ENCODE data around the gene SMPD3.

Gene SMPD3

DNA sequence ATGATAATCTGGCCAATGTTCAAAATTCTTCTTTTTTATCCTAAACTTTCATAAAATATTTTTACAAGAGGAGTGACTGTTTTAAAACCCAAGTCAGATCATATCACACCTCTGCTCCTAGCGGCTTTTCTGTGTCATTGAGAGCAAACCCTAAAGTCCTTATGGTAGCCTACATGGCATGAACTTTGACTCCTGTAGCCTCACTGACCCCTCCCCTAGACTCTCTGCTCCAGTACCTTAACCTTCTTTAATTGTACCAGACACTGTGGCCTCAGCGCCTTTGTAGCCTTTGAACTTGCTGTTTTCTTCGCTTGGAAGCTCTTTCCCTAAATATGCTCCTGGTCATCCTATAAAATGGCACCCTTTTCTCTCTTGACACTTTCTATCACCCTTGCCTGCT is 7.3 kb upstream of the SMPD3 start:
- Histone ChIP-seq H3K36me3 (ENCODE audit: insufficient read depth, low read length) (no peaks in the 10 kb centered on the region), H3K4me1 (ENCODE audit: insufficient read depth, low read length, poor library complexity, severe bottlenecking) (no peaks in the 10 kb centered on the region), H4K20me1 (ENCODE audit: insufficient read depth, low read length, poor library complexity, severe bottlenecking) (no peaks in the 10 kb centered on the region), H3K9ac (ENCODE audit: low read depth, low read length, poor library complexity, severe bottlenecking) (no peak overlapping the region), H3K4me3 (ENCODE audit: low read length, poor library complexity, severe bottlenecking) (no peak overlapping the region), H3K9me2 (replicated peaks; ENCODE audit: low read depth, low read length) (no peaks in the 10 kb centered on the region), H3K27me3 (ENCODE audit: insufficient read depth, low read length, poor library complexity, severe bottlenecking) (no peaks in the 10 kb centered on the region), H3F3A (ENCODE audit: low read depth) (no peaks in the 10 kb centered on the region), H3K4me2 (ENCODE audit: low read depth, low read length, poor library complexity, severe bottlenecking) (no peak overlapping the region), H2AFZ (ENCODE audit: low read length) (no peak overlapping the region), H3K79me2 (ENCODE audit: insufficient read depth, low read length) (no peaks in the 10 kb centered on the region), H3K9me3 (ENCODE audit: insufficient read depth, low read depth, low read length) (no peaks in the 10 kb centered on the region)
- no peak for TF ChIP-seq EZH2phosphoT487 (IDR thresholded peaks at IDR 0.05; ENCODE audit: borderline replicate concordance)
- TF ChIP-seq, protein P1, sequence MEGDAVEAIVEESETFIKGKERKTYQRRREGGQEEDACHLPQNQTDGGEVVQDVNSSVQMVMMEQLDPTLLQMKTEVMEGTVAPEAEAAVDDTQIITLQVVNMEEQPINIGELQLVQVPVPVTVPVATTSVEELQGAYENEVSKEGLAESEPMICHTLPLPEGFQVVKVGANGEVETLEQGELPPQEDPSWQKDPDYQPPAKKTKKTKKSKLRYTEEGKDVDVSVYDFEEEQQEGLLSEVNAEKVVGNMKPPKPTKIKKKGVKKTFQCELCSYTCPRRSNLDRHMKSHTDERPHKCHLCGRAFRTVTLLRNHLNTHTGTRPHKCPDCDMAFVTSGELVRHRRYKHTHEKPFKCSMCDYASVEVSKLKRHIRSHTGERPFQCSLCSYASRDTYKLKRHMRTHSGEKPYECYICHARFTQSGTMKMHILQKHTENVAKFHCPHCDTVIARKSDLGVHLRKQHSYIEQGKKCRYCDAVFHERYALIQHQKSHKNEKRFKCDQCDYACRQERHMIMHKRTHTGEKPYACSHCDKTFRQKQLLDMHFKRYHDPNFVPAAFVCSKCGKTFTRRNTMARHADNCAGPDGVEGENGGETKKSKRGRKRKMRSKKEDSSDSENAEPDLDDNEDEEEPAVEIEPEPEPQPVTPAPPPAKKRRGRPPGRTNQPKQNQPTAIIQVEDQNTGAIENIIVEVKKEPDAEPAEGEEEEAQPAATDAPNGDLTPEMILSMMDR (conservative IDR thresholded peaks at IDR 0.05; ENCODE audit: low read length) = no peak

DNA sequence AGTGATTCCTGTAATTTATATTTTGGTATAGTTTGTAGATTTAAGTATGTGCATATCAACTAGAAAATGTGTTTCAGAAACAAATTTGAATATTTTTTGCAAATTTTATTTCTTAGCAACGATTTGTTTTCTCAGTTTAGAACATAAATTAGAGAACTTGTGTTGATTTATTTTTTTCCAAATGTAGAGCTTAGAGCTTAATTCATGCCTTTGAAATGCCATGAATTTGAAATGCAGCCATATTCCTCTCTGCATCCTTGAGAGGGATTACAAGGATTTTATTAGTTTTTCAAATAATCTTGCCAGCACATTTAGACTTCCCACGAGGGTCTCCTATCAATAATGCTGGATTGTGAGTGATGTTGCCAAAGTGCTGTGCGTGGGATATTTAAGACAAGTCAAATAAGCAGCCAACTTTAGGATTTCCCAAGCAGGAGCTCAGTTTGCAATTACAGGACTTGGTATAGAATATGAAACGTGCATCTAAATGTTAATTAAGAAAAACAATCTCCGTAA is 6.7 kb upstream of the SMPD3 start:
- Histone ChIP-seq H3K9me2 (replicated peaks; ENCODE audit: low read depth, low read length) (no peaks in the 10 kb centered on the region), H2AFZ (ENCODE audit: low read length) (no peak overlapping the region), H3K9me3 (ENCODE audit: insufficient read depth, low read depth, low read length) (no peaks in the 10 kb centered on the region), H3K79me2 (ENCODE audit: insufficient read depth, low read length) (no peaks in the 10 kb centered on the region), H3K4me2 (ENCODE audit: low read depth, low read length, poor library complexity, severe bottlenecking) (no peak overlapping the region), H3K27me3 (ENCODE audit: insufficient read depth, low read length, poor library complexity, severe bottlenecking) (no peaks in the 10 kb centered on the region), H3K4me3 (ENCODE audit: low read length, poor library complexity, severe bottlenecking) (no peak overlapping the region), H3F3A (ENCODE audit: low read depth) (no peaks in the 10 kb centered on the region), H4K20me1 (ENCODE audit: insufficient read depth, low read length, poor library complexity, severe bottlenecking) (no peaks in the 10 kb centered on the region), H3K4me1 (ENCODE audit: insufficient read depth, low read length, poor library complexity, severe bottlenecking) (no peaks in the 10 kb centered on the region), H3K36me3 (ENCODE audit: insufficient read depth, low read length) (no peaks in the 10 kb centered on the region), H3K9ac (ENCODE audit: low read depth, low read length, poor library complexity, severe bottlenecking) (no peak overlapping the region)
- TF ChIP-seq EZH2phosphoT487 (IDR thresholded peaks at IDR 0.05; ENCODE audit: borderline replicate concordance) = no peak
- TF ChIP-seq, protein P1 (conservative IDR thresholded peaks at IDR 0.05; ENCODE audit: low read length) = no peak

GRCh38 chr16:68453816-68454215 is 5.5 kb upstream of the SMPD3 start:
- Histone ChIP-seq H3K27me3 (ENCODE audit: insufficient read depth, low read length, poor library complexity, severe bottlenecking) (no peaks in the 10 kb centered on the region), H3K36me3 (ENCODE audit: insufficient read depth, low read length) (no peaks in the 10 kb centered on the region), H3K4me2 (ENCODE audit: low read depth, low read length, poor library complexity, severe bottlenecking) (no peak overlapping the region), H3K9me2 (replicated peaks; ENCODE audit: low read depth, low read length) (no peaks in the 10 kb centered on the region), H3K9ac (ENCODE audit: low read depth, low read length, poor library complexity, severe bottlenecking) (no peak overlapping the region), H4K20me1 (ENCODE audit: insufficient read depth, low read length, poor library complexity, severe bottlenecking) (no peaks in the 10 kb centered on the region), H3K4me3 (ENCODE audit: low read length, poor library complexity, severe bottlenecking) (no peak overlapping the region), H3F3A (ENCODE audit: low read depth) (no peaks in the 10 kb centered on the region), H2AFZ (ENCODE audit: low read length) (no peak overlapping the region), H3K79me2 (ENCODE audit: insufficient read depth, low read length) (no peaks in the 10 kb centered on the region), H3K4me1 (ENCODE audit: insufficient read depth, low read length, poor library complexity, severe bottlenecking) (no peaks in the 10 kb centered on the region), H3K9me3 (ENCODE audit: insufficient read depth, low read depth, low read length) (no peaks in the 10 kb centered on the region)
- no peak for TF ChIP-seq EZH2phosphoT487 (IDR thresholded peaks at IDR 0.05; ENCODE audit: borderline replicate concordance)
- TF ChIP-seq, protein P1 (conservative IDR thresholded peaks at IDR 0.05; ENCODE audit: low read length) = no peak

Measured in Loucy (cell line).